ENCODE results near the gene RPL39L.

RPL39L gene

GRCh38 chr3:187077085-187077484, 62.2 kb downstream of the RPL39L start:
- no peak overlapping the region for H3K4me3 ChIP-seq (ENCODE audit: low read length)
- no peak overlapping the region for H3K9ac ChIP-seq (ENCODE audit: low read length)
- peaks cover 15% of the 10 kb centered on the region for H3K27me3 ChIP-seq (replicated peaks; ENCODE audit: control insufficient read depth, insufficient read depth, low read length)
- DNase-seq (ENCODE audit: low read depth), result no peak
- no peaks in the 10 kb centered on the region for H3K9me3 ChIP-seq (ENCODE audit: control insufficient read depth, low read length)
- no peaks in the 10 kb centered on the region for H3K36me3 ChIP-seq (ENCODE audit: control insufficient read depth, insufficient read depth, low read length, severe bottlenecking)
- no peaks in the 10 kb centered on the region for H3K4me1 ChIP-seq (ENCODE audit: control insufficient read depth, insufficient read depth, low read length)

GRCh38 chr3:187076297-187076696, 63.0 kb downstream of the RPL39L start:
- Histone ChIP-seq H3K9ac (ENCODE audit: low read length) (no peak overlapping the region), H3K9me3 (ENCODE audit: control insufficient read depth, low read length) (no peaks in the 10 kb centered on the region), H3K36me3 (ENCODE audit: control insufficient read depth, insufficient read depth, low read length, severe bottlenecking) (no peaks in the 10 kb centered on the region), H3K4me3 (ENCODE audit: low read length) (no peak overlapping the region), H3K27me3 (replicated peaks; ENCODE audit: control insufficient read depth, insufficient read depth, low read length) (peaks cover 15% of the 10 kb centered on the region), H3K4me1 (ENCODE audit: control insufficient read depth, insufficient read depth, low read length) (no peaks in the 10 kb centered on the region)
- DNase-seq (ENCODE audit: low read depth), result no peak

- Histone ChIP-seq H3K4me1 (ENCODE audit: control insufficient read depth, insufficient read depth, low read length) (no peaks in the 10 kb centered on the region), H3K4me3 (ENCODE audit: low read length) (no peak overlapping the region), H3K9me3 (ENCODE audit: control insufficient read depth, low read length) (peaks cover 1% of the 10 kb centered on the region), H3K9ac (ENCODE audit: low read length) (no peak overlapping the region), H3K27me3 (replicated peaks; ENCODE audit: control insufficient read depth, insufficient read depth, low read length) (peaks cover 15% of the 10 kb centered on the region), H3K36me3 (ENCODE audit: control insufficient read depth, insufficient read depth, low read length, severe bottlenecking) (no peaks in the 10 kb centered on the region)
- no peak for DNase-seq (ENCODE audit: low read depth)
Observed at GRCh38 chr3:187074846-187075245, 64.5 kb downstream of the RPL39L start.

- DNase-seq (ENCODE audit: low read depth), result no peak
- Histone ChIP-seq H3K4me3 (ENCODE audit: low read length) (no peak overlapping the region), H3K4me1 (ENCODE audit: control insufficient read depth, insufficient read depth, low read length) (no peaks in the 10 kb centered on the region)
Observed at GRCh38 chr3:187073581-187074098, 65.7 kb downstream of the RPL39L start.

GRCh38 chr3:187072511-187072910, 66.8 kb downstream of the RPL39L start:
- Histone ChIP-seq H3K27me3 (replicated peaks; ENCODE audit: control insufficient read depth, insufficient read depth, low read length) (peaks cover 15% of the 10 kb centered on the region), H3K4me1 (ENCODE audit: control insufficient read depth, insufficient read depth, low read length) (no peaks in the 10 kb centered on the region), H3K36me3 (ENCODE audit: control insufficient read depth, insufficient read depth, low read length, severe bottlenecking) (no peaks in the 10 kb centered on the region), H3K9me3 (ENCODE audit: control insufficient read depth, low read length) (peaks cover 6% of the 10 kb centered on the region), H3K9ac (ENCODE audit: low read length) (no peak overlapping the region), H3K4me3 (ENCODE audit: low read length) (no peak overlapping the region)
- DNase-seq (ENCODE audit: low read depth), result no peak

More at GRCh38 chr3:187073581-187074098, 65.7 kb downstream of the RPL39L start:
- Histone ChIP-seq H3K9ac (ENCODE audit: low read length) (no peak overlapping the region), H3K36me3 (ENCODE audit: control insufficient read depth, insufficient read depth, low read length, severe bottlenecking) (no peaks in the 10 kb centered on the region), H3K9me3 (ENCODE audit: control insufficient read depth, low read length) (peaks cover 6% of the 10 kb centered on the region), H3K27me3 (replicated peaks; ENCODE audit: control insufficient read depth, insufficient read depth, low read length) (peaks cover 15% of the 10 kb centered on the region)

GRCh38 chr3:187072102-187072501, 67.2 kb downstream of the RPL39L start:
- Histone ChIP-seq H3K9ac (ENCODE audit: low read length) (no peak overlapping the region), H3K4me1 (ENCODE audit: control insufficient read depth, insufficient read depth, low read length) (no peaks in the 10 kb centered on the region), H3K27me3 (replicated peaks; ENCODE audit: control insufficient read depth, insufficient read depth, low read length) (peaks cover 15% of the 10 kb centered on the region), H3K36me3 (ENCODE audit: control insufficient read depth, insufficient read depth, low read length, severe bottlenecking) (no peaks in the 10 kb centered on the region), H3K9me3 (ENCODE audit: control insufficient read depth, low read length) (peaks cover 6% of the 10 kb centered on the region), H3K4me3 (ENCODE audit: low read length) (no peak overlapping the region)
- DNase-seq (ENCODE audit: low read depth), result no peak
